ENCODE measurements around the gene PRTN3.
A peak's percentile ranks its signal among the peaks of the same experiment; 100 is the strongest.
"Not testable (repeated sequence)": the region's sequence is repeated elsewhere in the genome, so short reads cannot be mapped to it uniquely, and the experiment has no call there.

Gene PRTN3

GRCh38 chr19:888581-889385 is 48.0 kb downstream of the PRTN3 start:
- no peak for FAIRE-seq
- no peak for TF ChIP-seq POLR2A (IDR thresholded peaks at IDR 0.05; ENCODE audit: low read depth, low read length)
- DNase-seq (ENCODE audit: insufficient read length, low spot score) = no peak

- TF ChIP-seq POLR2A (IDR thresholded peaks at IDR 0.05; ENCODE audit: low read depth, low read length) = no peak
- DNase-seq (ENCODE audit: insufficient read length, low spot score) = no peak
- no peak for FAIRE-seq
Observed at GRCh38 chr19:889662-890295, 49.0 kb downstream of the PRTN3 start.

DNA sequence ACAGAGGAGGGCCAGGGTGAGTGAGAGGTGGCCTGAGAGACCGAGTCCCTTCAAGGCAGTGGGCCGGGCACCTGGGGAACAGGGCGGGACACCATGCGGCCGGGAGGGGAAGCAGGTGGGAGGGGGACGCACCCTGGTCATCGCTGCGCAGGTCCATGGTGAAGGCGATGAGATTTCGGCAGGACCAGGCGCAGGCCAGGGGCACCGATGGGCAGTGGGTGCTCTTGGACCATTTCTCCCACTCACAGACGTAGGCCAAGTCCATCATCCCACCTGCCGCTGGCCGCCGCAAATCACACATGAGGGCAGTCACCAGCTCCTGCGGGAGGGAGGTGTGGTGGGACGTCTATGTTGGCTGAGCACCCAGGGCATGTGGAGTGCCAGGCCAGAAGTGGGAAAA is 50.0 kb downstream of the PRTN3 start:
- no peak for TF ChIP-seq POLR2A (IDR thresholded peaks at IDR 0.05; ENCODE audit: low read depth, low read length)
- FAIRE-seq (no peak), DNase-seq (ENCODE audit: insufficient read length, low spot score) (no peak)

GRCh38 chr19:891421-892200 is 50.8 kb downstream of the PRTN3 start:
- FAIRE-seq; DNase-seq (ENCODE audit: insufficient read length, low spot score): not testable (repeated sequence)

DNA sequence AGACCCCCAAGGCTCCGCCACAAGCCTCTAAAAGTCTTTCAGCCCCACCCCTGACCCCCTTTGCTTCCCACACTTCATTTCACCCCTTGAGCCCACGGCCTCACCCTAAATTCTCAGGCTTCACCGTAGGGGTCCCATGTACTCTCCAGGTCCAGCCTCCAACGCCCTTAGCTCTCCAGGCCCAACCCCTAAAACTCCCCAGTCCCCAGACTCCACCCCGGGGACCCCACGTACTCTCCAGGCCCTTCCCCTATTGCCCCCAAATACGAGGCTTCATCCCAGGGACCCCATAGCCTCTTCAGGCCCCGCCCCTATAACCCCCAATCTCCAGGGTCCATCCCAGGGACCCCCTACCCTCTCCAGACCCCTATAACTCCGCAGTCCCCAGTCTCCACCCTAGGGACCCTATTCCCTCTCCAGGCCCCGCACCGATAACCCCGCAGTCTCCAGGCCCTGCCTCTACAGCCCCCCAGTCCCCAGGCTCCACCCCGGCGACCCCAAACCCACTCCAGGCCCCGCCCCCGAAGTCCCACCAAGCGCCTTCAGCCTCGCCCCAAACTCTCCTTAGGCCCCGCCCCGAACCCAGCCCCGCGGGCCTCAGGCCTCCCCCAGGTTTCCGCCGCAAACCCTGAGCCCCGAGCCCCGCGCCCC is 51.6 kb downstream of the PRTN3 start:
- FAIRE-seq (no peak), DNase-seq (ENCODE audit: insufficient read length, low spot score) (no peak)
- no peak for TF ChIP-seq POLR2A (IDR thresholded peaks at IDR 0.05; ENCODE audit: low read depth, low read length)

DNA sequence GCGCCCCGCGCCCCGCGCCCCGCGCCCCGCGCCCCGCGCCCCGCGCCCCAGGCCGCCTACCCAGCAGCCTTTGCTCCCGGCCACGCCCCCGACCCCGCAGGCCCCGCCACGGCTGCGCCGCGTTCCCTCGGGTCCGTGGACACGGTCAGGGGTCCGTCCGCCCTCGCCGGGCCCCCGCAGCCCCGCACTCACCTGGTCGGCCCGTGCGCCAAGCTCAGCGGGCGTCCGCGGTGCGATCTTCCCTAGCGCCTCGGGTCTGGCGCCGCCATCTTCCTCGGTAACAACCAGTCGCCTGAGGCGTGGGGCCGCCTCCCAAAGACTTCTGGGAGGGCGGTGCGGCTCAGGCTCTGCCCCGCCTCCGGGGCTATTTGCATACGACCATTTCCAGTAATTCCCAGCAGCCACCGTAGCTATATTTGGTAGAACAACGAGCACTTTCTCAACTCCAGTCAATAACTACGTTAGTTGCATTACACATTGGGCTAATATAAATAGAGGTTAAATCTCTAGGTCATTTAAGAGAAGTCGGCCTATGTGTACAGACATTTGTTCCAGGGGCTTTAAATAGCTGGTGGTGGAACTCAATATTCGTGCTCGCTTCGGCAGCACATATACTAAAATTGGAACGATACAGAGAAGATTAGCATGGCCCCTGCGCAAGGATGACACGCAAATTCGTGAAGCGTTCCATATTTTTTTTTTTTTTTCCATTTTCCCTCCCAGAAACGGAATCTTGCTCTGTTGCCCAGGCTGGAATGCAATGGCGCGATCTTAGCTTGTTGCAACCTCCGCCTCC is 52.3 kb downstream of the PRTN3 start, which contains the start of the genes MED16 and RNU6-9:
Gene MED16, minus strand, starts transcription at position 294 of the 796 bp plus-strand sequence. CDS start 2,056 bp downstream, outside the sequence.
Gene RNU6-9, plus strand, starts transcription at position 591 of the 796 bp plus-strand sequence.
- peak; percentile 98 for DNase-seq (ENCODE audit: insufficient read length, low spot score)
- peak; percentile 71 for TF ChIP-seq POLR2A (IDR thresholded peaks at IDR 0.05; ENCODE audit: low read depth, low read length)
- FAIRE-seq = no peak

DNA sequence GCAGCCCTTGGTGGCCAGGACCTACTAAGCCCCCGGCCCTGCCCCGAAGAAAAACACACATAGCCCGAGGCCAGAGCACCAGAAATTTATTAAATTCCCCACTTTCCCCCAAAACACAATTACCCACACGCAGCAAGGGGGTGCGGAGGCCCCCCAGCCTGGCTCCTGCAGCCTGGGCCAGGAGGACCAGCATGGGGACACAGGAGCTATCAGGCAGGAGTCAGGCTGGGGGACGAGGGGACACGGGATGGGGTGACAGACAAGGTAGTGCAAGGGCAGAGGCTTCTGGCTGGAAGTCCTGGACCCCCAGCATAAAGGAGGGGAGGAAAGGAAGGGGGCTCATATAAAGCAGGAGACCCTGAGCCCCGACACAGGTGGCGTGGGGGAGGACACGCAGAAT is 55.6 kb downstream of the PRTN3 start:
- DNase-seq (ENCODE audit: insufficient read length, low spot score) (no peak), FAIRE-seq (no peak)
- TF ChIP-seq POLR2A (IDR thresholded peaks at IDR 0.05; ENCODE audit: low read depth, low read length) = no peak

DNA sequence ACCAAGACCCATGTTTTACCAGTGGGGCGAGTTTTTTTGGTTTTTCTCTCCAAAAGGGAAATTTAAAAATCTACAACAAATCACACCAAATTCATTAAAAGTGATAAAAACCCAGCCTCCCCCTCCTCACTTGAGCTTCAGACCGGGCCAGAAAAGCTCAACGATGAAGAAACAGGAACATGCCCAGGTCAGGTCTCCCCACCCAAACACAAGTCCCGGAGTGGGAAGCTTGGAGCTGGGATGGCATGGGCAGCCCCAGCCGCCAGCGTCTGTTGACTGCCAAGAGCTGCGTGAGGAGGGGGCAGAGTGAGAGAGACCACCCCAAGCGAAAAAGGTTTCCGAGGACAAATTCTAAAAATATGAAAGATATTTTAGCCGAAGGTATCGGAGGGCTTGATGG is 56.2 kb downstream of the PRTN3 start:
- TF ChIP-seq POLR2A (IDR thresholded peaks at IDR 0.05; ENCODE audit: low read depth, low read length) = no peak

GRCh38 chr19:897442-898039 is 56.7 kb downstream of the PRTN3 start:
- DNase-seq (ENCODE audit: insufficient read length, low spot score) (no peak), FAIRE-seq (no peak)
- no peak for TF ChIP-seq POLR2A (IDR thresholded peaks at IDR 0.05; ENCODE audit: low read depth, low read length)

More for the DNA sequence above, 56.2 kb downstream of the PRTN3 start:
- DNase-seq (ENCODE audit: insufficient read length, low spot score) (no peak), FAIRE-seq (no peak)

Measured in H54 (cell line).